HepG2 (cell line): Measurements from ENCODE around the gene KCNJ4. TPM values are rescaled to one million over a fixed set of nuclear protein-coding genes. Genes with fewer than 3 reads are reported as not detected.

Source experiments
- ATAC-seq: fragments of 200-7000 bp; cut with Tn5 transposase; 3 replicates; pipeline ENCODE4 v1.9.1; 2020; ENCODE audit warnings: mild to moderate bottlenecking, moderate library complexity
- BruUV-seq: library from RNA; stranded (reverse); fragments of 400-500 nt; replicated peaks from 2 replicates; lab custom pipeline; 2021; lab: Mats Ljungman, UMichigan
- CTCF ChIA-PET: fragments of 300-600 bp; formaldehyde crosslinking; extraction: SDS; loops from one replicate; lab custom pipeline; 2021; ENCODE audit warnings: low total read pairs, inconsistent platforms, low intra/inter-chr PET ratio; lab: Yijun Ruan, JAX
- POLR2A ChIA-PET: fragments of 350-600 bp; sonication (Branson Sonifier 250); formaldehyde crosslinking; loops from one replicate; lab custom pipeline; 2020; ENCODE audit warnings: antibody characterized with exemption, inconsistent platforms; lab: Yijun Ruan, JAX
- DNase-seq: peaks from one replicate; pipeline ENCODE4 v3.0.0-alpha.2; 2015; ENCODE audit warnings: low spot score
- FAIRE-seq: peaks from 3 replicates; lab custom pipeline; 2011; peaks lifted over from hg19 to GRCh38; lab: Jason Lieb, UNC
- H2AFZ ChIP-seq: one replicate; pipeline ENCODE4 v1.6.1; 2011; ENCODE audit warnings: low read length, inconsistent platforms
- H3K27ac ChIP-seq: fragments of 300-600 bp; 3 replicates; pipeline ENCODE4 v1.8.0; 2011; ENCODE audit warnings: mixed run types, mild to moderate bottlenecking, mixed read lengths, low read length, inconsistent platforms; ENCODE audit not compliant: insufficient read depth; ENCODE audit errors: extremely low read length
- H3K27me3 ChIP-seq, 2 experiments: fragments of 200-600 bp in 1 of 2; 2 replicates in 1 of 2; 3 replicates in 1 of 2; pipeline versions ENCODE4 v1.6.0 to v1.8.0; 2011; ENCODE audit warnings: low read length in 2 of 2, mild to moderate bottlenecking in 2 of 2, moderate library complexity in 2 of 2, inconsistent platforms in 1 of 2; ENCODE audit not compliant: insufficient read depth in 2 of 2, control insufficient read depth in 1 of 2
- H3K36me3 ChIP-seq, 2 experiments: fragments of 200-600 bp in 1 of 2; replicated peaks in 1 of 2; 2 replicates in 1 of 2; 3 replicates in 1 of 2; pipeline versions ENCODE4 v1.5.1 to v1.8.0; 2011; ENCODE audit warnings: low read length in 2 of 2, inconsistent platforms in 1 of 2; ENCODE audit not compliant: insufficient read depth in 2 of 2, control insufficient read depth in 1 of 2
- H3K4me1 ChIP-seq: 2 replicates; pipeline ENCODE4 v1.5.1; 2012; ENCODE audit warnings: low read length, inconsistent platforms; ENCODE audit not compliant: insufficient read depth
- H3K4me2 ChIP-seq: 2 replicates; pipeline ENCODE4 v1.6.0; 2011; ENCODE audit warnings: low read depth, low read length, inconsistent platforms
- H3K4me3 ChIP-seq, 3 experiments: fragments of 200-600 bp in 1 of 3; sonication (generic), shearing (Covaris generic) in 1 of 3; replicated peaks in 1 of 3; 2 replicates each; pipeline ENCODE4 v1.5.1; 2011 to 2016; ENCODE audit warnings: low read length in 3 of 3, inconsistent platforms in 2 of 3, low read depth in 2 of 3, mild to moderate bottlenecking in 2 of 3, control low read depth in 1 of 3, mixed read lengths in 1 of 3; ENCODE audit not compliant: insufficient read depth in 1 of 3
- H3K79me2 ChIP-seq: one replicate; pipeline ENCODE4 v1.6.1; 2011; ENCODE audit warnings: low read length, inconsistent platforms; ENCODE audit not compliant: insufficient read depth
- H3K9ac ChIP-seq: 2 replicates; pipeline ENCODE4 v1.6.0; 2011; ENCODE audit warnings: mild to moderate bottlenecking, low read depth, low read length, inconsistent platforms; ENCODE audit not compliant: insufficient read depth
- H3K9me3 ChIP-seq: 2 replicates; pipeline ENCODE4 v1.5.1; 2012; ENCODE audit warnings: mild to moderate bottlenecking, low read length
- H4K20me1 ChIP-seq: 2 replicates; pipeline ENCODE4 v1.6.0; 2011; ENCODE audit warnings: inconsistent platforms, mild to moderate bottlenecking, low read length, moderate library complexity; ENCODE audit not compliant: insufficient read depth
- AKAP8 ChIP-seq: sonication (generic); formaldehyde crosslinking; IDR thresholded peaks from 2 replicates; pipeline ENCODE4 v1.5.1; 2020; ENCODE audit warnings: mild to moderate bottlenecking, missing genetic modification reagents
- FOXM1 ChIP-seq: sonication (generic); formaldehyde crosslinking; IDR thresholded peaks from 2 replicates; pipeline ENCODE4 v1.5.0; 2020; ENCODE audit warnings: missing genetic modification reagents
- HOXD1 ChIP-seq: sonication (generic); formaldehyde crosslinking; IDR thresholded peaks from 2 replicates; pipeline ENCODE4 v1.5.0; 2020; ENCODE audit warnings: missing genetic modification reagents
- NFIB ChIP-seq: sonication (generic); formaldehyde crosslinking; IDR thresholded peaks from 2 replicates; pipeline ENCODE4 v1.9.0; 2021; ENCODE audit warnings: missing genetic modification reagents, mild to moderate bottlenecking, borderline replicate concordance
- ZNF652 ChIP-seq: IDR thresholded peaks from 2 replicates; pipeline ENCODE4 v1.6.1; 2016; ENCODE audit warnings: low read depth, borderline replicate concordance
- WGBS: methylation state at CpG from one replicate; pipeline ENCODE4 v1.1.6; 2017; ENCODE audit warnings: low lambda C conversion rate; 5-methylcytosine and 5-hydroxymethylcytosine counted together
- in situ Hi-C: cut with HindIII; loops from 2 replicates; pipeline ENCODE4 v1.10.0; 2017; ENCODE audit warnings: low pct_unique_long_range_greater_than_20kb; ENCODE audit not compliant: extremely low pct_ligation_motif_present
- intact Hi-C: fragments of 100-400 bp; cut with micrococcal nuclease; formaldehyde crosslinking; loops from one replicate; pipeline ENCODE4 v1.10.0; 2022; ENCODE audit not compliant: unreplicated experiment
- polyA plus RNA-seq, 8 experiments: library from polyadenylated mRNA; depleted of rRNA in 3 of 8; stranded (reverse) in 7 of 8; unstranded in 1 of 8; fragments of >200 nt; fragmentation: Illumina TruSeq in 4 of 8; extraction: Trizol in 4 of 8; gene quantifications; 2 replicates each; pipeline versions ENCODE4 v1.2.1 to v1.2.3, GENCODE V29; 2011 to 2016; ENCODE audit warnings: low read depth in 4 of 8, missing spikeins in 1 of 8, mixed read lengths in 1 of 8; ENCODE audit not compliant: insufficient read depth in 1 of 8
- total RNA-seq, 5 experiments: library from RNA; depleted of rRNA; stranded (reverse); fragments of >200 nt; fragmentation: Illumina TruSeq; extraction: Trizol; gene quantifications; 2 replicates each; pipeline ENCODE4 v1.2.3, GENCODE V29; 2016; ENCODE audit warnings: low read depth in 1 of 5

KCNJ4 gene
- total and polyA plus RNA-seq, 2 of the 13 experiments (the other 11 are each of a cell fraction or from before 2014, with no cell fraction given), result not detected

GRCh38 chr22:38443628-38444521 lies 11.1 kb downstream of the KCNJ4 start:
- Histone ChIP-seq H3K27me3 (peaks cover 10 to 60% of the 10 kb centered on the region in 2 experiments), H3K79me2 (no peaks in the 10 kb centered on the region), H3K4me2 (no peak overlapping the region), H3K4me3 (no peak overlapping the region), H3K4me1 (no peaks in the 10 kb centered on the region), H3K36me3 (no peaks in the 10 kb centered on the region), H3K9ac (no peak overlapping the region), H3K9me3 (no peaks in the 10 kb centered on the region), H2AFZ (no peak overlapping the region), H4K20me1 (no peaks in the 10 kb centered on the region), H3K27ac (no peak overlapping the region)
- DNase-seq (no peak), ATAC-seq (peak; percentile 19; the same call in 2 of the 3 replicates), FAIRE-seq (no peak)
- no TSS peak for BruUV-seq
- in situ Hi-C loops (no loop called here), intact Hi-C loops (no loop called here)
- WGBS, result 14% methylated on average over 16 of the region's 21 CpGs
- TF ChIP-seq NFIB (CRISPR knock-in tag) (no peak), AKAP8 (CRISPR knock-in tag) (no peak), FOXM1 (CRISPR knock-in tag) (no peak)
- ChIA-PET POLR2A (no interaction called here), CTCF (no interaction called here)

GRCh38 chr22:38442967-38443627 lies 11.9 kb downstream of the KCNJ4 start:
- TF ChIP-seq HOXD1 (CRISPR knock-in tag) (no peak), ZNF652 (CRISPR knock-in tag) (peak; percentile 59; the same call in 1 of the 2 replicates)
- intact Hi-C loops (no loop called here), in situ Hi-C loops (no loop called here)
- H3K79me2 ChIP-seq, result no peaks in the 10 kb centered on the region
- H2AFZ ChIP-seq, result no peak overlapping the region
- no peak overlapping the region for H3K27ac ChIP-seq
- H3K9ac ChIP-seq, result no peak overlapping the region
- 18% methylated on average over 9 of the region's 13 CpGs for WGBS
- H3K4me1 ChIP-seq, result no peaks in the 10 kb centered on the region
- no peaks in the 10 kb centered on the region for H3K36me3 ChIP-seq
- H3K27me3 ChIP-seq, result peaks cover 10 to 58% of the 10 kb centered on the region in 2 experiments
- H3K4me3 ChIP-seq, result no peak overlapping the region
- no peaks in the 10 kb centered on the region for H3K9me3 ChIP-seq
- no TSS peak for BruUV-seq
- CTCF ChIA-PET, result no interaction called here
- POLR2A ChIA-PET, result no interaction called here
- no peak overlapping the region for H3K4me2 ChIP-seq
- ATAC-seq (no peak; the same call in 2 of the 3 replicates), FAIRE-seq (no peak), DNase-seq (no peak)
- no peaks in the 10 kb centered on the region for H4K20me1 ChIP-seq
